Ascending aorta (tissue), 2 donors: ENCODE measurements around the gene TC2N. TPM values are rescaled to one million over a fixed set of nuclear protein-coding genes. Genes with fewer than 3 reads are reported as not detected.

ENCODE experiments used
- DNase-seq, 2 donors: peaks; one replicate each; pipeline ENCODE4 v3.0.0-alpha.2; 2019; ENCODE audit warnings: low spot score in 2 of 2
- H3K27ac ChIP-seq, 2 donors: fragments of 200-600 bp; sonication (generic); one replicate each; pipeline ENCODE4 v1.5.1; 2016 to 2017; ENCODE audit warnings: mild to moderate bottlenecking in 1 of 2
- H3K27me3 ChIP-seq: fragments of 200-600 bp; sonication (generic); one replicate; pipeline ENCODE4 v1.5.1; 2017
- H3K36me3 ChIP-seq, 2 donors: fragments of 200-600 bp; sonication (generic); one replicate each; pipeline ENCODE4 v1.5.1; 2016
- H3K4me1 ChIP-seq, 2 donors: fragments of 200-600 bp; sonication (generic); one replicate each; pipeline ENCODE4 v1.5.1; 2016 to 2017; ENCODE audit warnings: mild to moderate bottlenecking in 1 of 2
- H3K4me3 ChIP-seq, 2 donors: fragments of 200-600 bp; sonication (generic); one replicate each; pipeline ENCODE4 v1.5.1; 2016 to 2017; ENCODE audit warnings: mild to moderate bottlenecking in 1 of 2
- H3K9me3 ChIP-seq, 2 donors: fragments of 200-600 bp; sonication (generic); one replicate each; pipeline ENCODE4 v1.5.1; 2016
- intact Hi-C: fragments of 100-400 bp; cut with DNase I; formaldehyde crosslinking; loops from one replicate; pipeline ENCODE4 v1.15.1; 2023
- total RNA-seq: library from RNA; depleted of rRNA; stranded (reverse); fragments of >200 nt; gene quantifications from one replicate; pipeline ENCODE4 v1.1.0, GENCODE V29; 2016
- TF ChIP-seq, protein P1 (sequence below), 3 experiments: fragments of 200-600 bp in 2 of 3; fragments of 450-650 bp in 1 of 3; sonication (generic) in 2 of 3; IDR thresholded peaks; one replicate each; pipeline ENCODE4 v1.5.1; 2016 to 2019; ENCODE audit warnings: antibody characterized with exemption in 3 of 3, mild to moderate bottlenecking in 1 of 3, moderate library complexity in 1 of 3

The TC2N gene
- total RNA-seq, 1 donor from 2014 or later = 37.8 TPM

DNA sequence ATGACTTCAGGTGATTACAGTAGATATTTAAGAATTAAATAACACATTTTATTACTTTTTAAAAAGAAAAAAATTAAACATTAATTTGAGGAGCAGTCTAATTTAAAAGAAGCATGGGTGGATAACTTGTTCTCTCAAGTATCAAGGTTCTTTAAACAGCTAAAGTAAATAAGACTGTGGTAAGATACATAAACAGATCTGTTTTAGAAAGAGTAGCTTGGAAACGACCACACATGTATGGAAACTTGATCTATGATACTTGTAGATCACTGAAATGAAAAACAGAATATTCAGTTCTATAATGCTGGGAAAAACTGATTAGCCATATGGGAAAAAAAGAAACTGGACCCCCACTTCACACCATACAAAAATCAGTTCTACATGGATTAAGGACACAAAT, 36.0 kb downstream of the TC2N start:
- Histone ChIP-seq H3K4me1 (peaks cover 0 to 10% of the 10 kb centered on the region in 2 donors), H3K36me3 (no peaks in the 10 kb centered on the region), H3K9me3 (no peaks in the 10 kb centered on the region), H3K27me3 (no peaks in the 10 kb centered on the region), H3K4me3 (no peak overlapping the region), H3K27ac (peak overlapping the region; percentile 26 to 39)
- TF ChIP-seq, protein P1, sequence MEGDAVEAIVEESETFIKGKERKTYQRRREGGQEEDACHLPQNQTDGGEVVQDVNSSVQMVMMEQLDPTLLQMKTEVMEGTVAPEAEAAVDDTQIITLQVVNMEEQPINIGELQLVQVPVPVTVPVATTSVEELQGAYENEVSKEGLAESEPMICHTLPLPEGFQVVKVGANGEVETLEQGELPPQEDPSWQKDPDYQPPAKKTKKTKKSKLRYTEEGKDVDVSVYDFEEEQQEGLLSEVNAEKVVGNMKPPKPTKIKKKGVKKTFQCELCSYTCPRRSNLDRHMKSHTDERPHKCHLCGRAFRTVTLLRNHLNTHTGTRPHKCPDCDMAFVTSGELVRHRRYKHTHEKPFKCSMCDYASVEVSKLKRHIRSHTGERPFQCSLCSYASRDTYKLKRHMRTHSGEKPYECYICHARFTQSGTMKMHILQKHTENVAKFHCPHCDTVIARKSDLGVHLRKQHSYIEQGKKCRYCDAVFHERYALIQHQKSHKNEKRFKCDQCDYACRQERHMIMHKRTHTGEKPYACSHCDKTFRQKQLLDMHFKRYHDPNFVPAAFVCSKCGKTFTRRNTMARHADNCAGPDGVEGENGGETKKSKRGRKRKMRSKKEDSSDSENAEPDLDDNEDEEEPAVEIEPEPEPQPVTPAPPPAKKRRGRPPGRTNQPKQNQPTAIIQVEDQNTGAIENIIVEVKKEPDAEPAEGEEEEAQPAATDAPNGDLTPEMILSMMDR (IDR thresholded peaks at IDR 0.05) = no peak
- no peak for DNase-seq
- intact Hi-C loops = no loop called here

DNA sequence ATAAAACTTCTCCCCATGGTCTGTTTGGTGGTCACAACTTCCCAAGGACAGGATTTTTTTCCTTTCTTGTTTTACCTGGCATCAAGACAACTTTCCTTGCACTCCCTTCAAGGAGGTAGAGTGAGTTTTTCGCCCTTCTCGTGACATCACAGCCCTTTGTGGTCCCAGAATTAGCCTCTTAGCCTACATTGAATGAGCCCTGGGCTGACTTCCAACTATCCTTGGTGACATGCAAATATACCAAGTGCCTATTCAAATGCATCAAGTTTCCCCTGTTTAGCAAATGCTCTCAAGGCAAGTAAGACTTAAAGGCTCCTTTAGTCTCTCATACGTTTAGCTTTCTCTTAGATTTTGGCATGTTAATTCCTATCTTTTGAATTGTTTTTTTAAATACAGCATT, 36.6 kb downstream of the TC2N start:
- Histone ChIP-seq H3K4me3 (no peak overlapping the region), H3K36me3 (no peaks in the 10 kb centered on the region), H3K9me3 (no peaks in the 10 kb centered on the region), H3K4me1 (peaks cover 0 to 10% of the 10 kb centered on the region in 2 donors), H3K27me3 (no peaks in the 10 kb centered on the region), H3K27ac (peak overlapping the region; percentile 26 to 39)
- no peak for DNase-seq
- TF ChIP-seq, protein P1 (IDR thresholded peaks at IDR 0.05) = no peak
- intact Hi-C loops = no loop called here

DNA sequence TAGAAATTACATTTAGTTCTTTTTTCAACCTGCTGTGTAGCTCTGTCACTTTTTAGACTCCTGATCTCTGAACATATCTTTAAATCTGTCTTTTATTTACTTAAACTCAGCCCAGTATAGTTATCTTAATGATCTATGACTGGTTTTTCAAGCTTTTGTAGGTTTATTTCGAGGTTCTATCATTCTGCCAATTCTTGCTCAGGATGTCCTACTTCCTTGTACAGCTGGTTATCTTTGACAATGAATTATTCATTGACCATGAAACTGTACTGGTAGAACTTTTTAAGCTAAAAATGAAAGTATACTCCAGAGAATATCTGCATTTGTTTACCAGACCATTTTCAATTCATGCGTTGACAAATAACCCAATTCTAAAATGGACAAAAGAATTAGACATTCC, 37.8 kb downstream of the TC2N start:
- TF ChIP-seq, protein P1 (IDR thresholded peaks at IDR 0.05) = no peak
- Histone ChIP-seq H3K27ac (peak overlapping the region; percentile 15 to 26), H3K9me3 (no peaks in the 10 kb centered on the region), H3K4me3 (no peak overlapping the region), H3K27me3 (no peaks in the 10 kb centered on the region), H3K36me3 (no peaks in the 10 kb centered on the region), H3K4me1 (peaks cover 0 to 10% of the 10 kb centered on the region in 2 donors)
- DNase-seq = no peak
- intact Hi-C loops = no loop called here

DNA sequence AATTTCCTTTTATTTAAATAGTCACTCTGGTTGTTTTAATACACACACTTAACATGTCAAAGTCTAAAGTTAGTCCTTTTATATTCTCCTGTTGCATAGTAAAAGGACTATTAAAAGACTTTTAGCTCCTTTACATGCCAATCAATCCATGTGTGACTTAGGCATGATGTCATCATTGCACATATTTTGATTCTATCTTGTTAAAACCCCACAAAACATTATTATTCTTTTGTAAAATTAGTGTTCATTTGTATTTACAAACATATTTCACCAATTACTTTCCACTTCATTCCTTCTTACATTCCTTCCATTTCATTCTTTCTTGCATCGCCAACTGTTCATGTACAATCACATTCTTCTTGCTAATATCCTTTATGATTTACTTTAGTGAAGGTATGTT, 39.6 kb downstream of the TC2N start:
- DNase-seq = no peak
- Histone ChIP-seq H3K27me3 (no peaks in the 10 kb centered on the region), H3K27ac (no peak overlapping the region), H3K9me3 (no peaks in the 10 kb centered on the region), H3K4me1 (peaks cover 0 to 17% of the 10 kb centered on the region in 2 donors), H3K4me3 (no peak overlapping the region), H3K36me3 (no peaks in the 10 kb centered on the region)
- intact Hi-C loops = no loop called here
- TF ChIP-seq, protein P1 (IDR thresholded peaks at IDR 0.05) = no peak

DNA sequence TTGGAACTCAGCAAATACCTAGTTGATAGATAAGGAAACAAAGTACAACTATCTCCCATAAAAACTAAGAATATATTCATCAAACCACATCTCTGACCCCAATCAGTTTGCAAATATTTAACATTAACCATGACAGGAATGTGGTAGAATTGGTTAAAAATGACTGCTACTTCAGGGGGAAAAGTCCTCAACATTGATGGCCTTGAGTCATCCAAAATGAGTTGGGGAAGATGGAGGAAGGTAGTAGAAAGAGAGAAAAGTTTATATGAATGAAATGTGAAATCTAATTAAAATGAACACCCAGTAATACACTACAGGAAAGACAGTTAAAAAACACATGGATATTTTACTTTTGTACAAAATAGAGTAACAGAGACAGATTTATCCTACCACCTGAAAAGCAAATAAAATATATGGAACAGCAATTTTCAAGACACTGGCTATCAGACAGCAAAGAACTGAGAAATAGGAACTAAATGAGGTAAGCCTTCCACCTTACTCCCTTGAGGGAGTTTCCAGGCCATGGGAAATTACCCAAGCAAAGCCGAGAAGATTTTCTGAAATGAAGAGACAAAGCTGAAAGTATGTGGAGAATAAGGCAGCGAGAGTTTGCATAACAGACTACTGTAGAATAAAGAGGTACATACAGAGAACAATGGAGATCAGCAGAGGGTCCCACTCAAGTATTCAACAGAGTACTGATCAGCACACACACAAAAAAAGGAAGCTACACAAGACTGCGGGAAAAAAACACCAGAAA, 49.6 kb downstream of the TC2N start:
- Histone ChIP-seq H3K4me3 (no peak overlapping the region), H3K36me3 (peaks cover 0 to 16% of the 10 kb centered on the region in 2 donors), H3K9me3 (peaks cover 3 to 16% of the 10 kb centered on the region in 2 donors), H3K4me1 (no peaks in the 10 kb centered on the region), H3K27me3 (no peaks in the 10 kb centered on the region), H3K27ac (no peak overlapping the region)
- no peak for DNase-seq
- TF ChIP-seq, protein P1 (IDR thresholded peaks at IDR 0.05) = no peak
- intact Hi-C loops = no loop called here
